HG02623 (cell line): ENCODE results near the gene EXD3.
A peak's percentile ranks its signal among the peaks of the same experiment; 100 is the strongest.

Experiments
- ATAC-seq: cut with Tn5 transposase; IDR thresholded peaks from one replicate; pipeline ENCODE4 v1.9.1; 2021; ENCODE audit warnings: moderate library complexity; ENCODE audit not compliant: unreplicated experiment

Gene EXD3

GRCh38 chr9:137433349-137433915 lies 10.5 kb upstream of the EXD3 start:
- ATAC-seq, result no peak

DNA sequence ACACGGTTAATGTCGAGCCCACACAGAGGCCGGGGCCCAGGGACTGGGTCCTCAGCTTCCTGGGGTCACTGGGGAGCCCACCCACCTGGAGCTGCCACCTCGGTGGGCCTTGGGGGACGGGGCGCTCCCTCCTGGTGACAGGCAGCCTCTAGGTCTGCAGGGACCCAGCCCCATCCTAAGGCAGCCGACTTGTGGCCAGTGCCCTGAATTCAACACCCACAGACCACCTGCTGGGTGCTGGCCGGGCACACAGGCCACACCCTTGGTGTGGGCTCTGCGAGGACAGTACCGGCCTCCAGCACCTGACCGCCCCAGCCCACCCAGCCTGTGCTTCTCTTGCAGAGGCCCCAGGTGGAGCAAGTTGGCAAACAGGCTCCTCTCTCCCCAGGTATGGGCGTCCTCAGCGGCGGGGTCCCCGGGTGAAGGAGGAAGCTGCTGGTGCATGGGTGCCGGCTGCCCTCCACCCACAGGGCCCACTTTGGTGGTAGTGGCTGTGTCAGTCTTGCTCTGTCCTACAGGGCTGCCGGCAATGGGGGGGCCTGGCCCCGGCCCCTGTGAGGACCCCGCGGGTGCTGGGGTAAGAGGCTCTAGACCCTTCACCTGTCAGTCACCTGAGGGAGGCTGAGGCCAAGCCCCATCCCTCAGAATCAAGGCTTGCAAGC lies 9.9 kb upstream of the EXD3 start:
- ATAC-seq, result no peak

GRCh38 chr9:137431416-137431931 lies 8.5 kb upstream of the EXD3 start:
- no peak for ATAC-seq

DNA sequence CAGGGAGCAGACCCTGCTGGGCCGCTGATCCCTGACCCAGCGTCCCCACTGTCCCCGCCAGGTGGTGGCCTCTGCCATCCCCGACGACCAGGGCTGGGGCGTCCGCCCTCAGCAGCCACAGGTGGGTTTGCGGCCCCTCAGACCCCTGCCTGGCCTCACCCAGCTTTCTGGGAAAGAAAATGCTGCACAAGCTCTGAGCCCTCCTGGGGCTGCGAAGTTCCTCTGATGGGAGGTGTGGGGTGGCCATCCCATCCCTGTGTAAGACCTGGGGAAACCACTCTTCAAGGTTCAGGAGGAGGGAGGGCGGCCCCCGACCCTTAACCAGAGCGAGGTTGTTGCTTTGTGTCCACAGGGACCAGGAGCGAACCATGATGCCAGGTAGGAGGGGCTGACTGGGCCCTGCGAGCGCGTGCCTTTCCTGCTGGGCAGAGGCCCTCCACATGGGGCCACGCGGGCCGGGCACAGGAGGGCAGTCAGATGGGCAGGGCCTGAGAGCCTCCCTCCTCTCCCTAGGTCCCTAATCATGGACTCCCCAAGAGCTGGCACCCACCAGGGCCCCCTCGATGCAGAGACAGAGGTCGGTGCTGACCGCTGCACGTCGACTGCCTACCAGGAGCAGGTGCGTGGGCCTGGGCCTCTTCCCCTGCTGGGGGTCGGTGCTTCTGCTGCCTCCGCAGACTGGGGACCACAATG lies 7.9 kb upstream of the EXD3 start:
- no peak for ATAC-seq

DNA sequence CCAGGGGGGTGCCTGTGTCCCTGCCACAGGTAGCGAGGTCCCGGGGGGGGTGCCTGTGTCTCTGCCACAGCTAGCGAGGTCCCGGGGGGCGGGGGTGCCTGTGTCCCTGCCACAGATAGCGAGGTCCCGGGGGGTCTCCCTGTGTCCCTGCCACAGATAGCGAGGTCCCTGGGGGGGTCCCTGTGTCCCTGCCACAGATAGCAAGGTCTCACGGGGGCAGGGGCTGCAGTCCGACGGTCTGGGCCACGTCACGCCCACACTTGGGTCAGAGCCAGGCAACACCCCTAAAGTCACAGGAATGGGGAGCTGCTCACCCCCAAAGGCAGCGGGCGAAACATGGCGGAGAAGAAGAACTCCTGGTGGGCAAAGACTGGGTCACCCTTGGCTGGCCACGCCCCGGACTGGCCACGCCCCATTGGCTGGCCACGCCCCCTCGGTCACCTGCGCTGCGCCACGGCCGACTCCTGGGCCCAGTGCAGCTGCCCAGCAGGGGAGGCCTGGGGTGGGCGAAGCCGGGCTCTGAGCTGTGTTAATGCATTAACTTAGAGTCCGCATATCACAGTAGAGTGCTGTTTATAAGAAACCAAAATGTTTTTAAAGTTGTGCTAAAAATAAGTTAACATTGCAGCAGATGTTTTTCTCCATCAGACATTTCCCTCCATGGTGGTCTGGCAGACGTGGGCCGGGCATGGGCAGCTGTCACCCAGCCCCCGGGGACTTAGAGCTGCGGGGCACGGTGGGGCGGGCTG lies 7.2 kb upstream of the EXD3 start:
- no peak for ATAC-seq

DNA sequence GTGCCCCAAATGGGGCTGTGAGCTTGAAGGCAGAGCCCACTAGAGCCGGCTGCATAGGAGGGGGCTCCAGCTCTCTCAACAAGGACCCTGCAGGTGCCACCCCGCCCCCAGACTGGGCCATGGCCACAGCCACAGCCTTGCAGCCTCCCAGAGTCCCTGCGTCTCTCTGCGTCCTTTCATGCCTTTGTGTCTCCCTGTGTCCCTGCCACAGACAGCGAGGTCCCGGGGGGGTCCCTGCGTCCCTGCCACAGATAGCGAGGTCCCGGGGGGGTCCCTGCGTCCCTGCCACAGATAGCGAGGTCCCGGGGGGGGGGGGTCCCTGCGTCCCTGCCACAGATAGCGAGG lies 6.6 kb upstream of the EXD3 start:
- ATAC-seq, result no peak

- no peak for ATAC-seq
Measured at GRCh38 chr9:137428841-137429545, 6.0 kb upstream of the EXD3 start.

- ATAC-seq, result no peak
Measured at GRCh38 chr9:137428311-137428630, 5.3 kb upstream of the EXD3 start.

- ATAC-seq, result no peak
Measured at GRCh38 chr9:137427454-137428310, 4.7 kb upstream of the EXD3 start.

DNA sequence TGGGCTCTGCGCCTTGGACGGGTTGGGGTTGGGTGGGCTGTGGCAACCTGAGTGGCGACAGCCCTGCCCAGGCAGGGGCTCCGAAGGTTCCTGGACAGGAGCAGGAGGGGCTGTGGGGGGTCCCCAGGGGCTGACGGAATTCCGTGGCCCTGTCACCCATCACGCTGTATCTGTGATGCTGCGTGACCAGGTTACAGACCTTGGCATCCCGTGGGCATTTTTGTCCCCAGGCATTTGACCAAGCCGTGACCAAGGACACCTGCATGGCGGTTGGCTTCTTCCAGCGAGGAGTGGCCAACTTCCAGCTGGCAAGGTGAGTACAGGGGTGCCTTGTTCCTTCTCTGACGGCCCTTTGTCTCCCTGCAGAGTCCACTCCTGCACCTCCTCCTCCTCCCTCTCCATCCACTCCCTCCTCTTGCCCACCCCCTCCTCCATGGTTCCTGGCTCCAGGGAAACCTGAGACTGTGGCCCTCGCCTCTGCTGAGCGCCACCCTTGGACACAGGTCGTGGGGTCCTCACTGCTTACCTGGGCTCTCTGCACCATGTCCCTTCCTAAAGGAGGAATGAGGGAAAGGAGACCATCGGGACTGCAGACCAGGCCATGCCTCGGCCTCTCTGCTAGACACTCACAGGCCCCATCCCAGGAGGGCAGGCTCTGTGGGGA lies 3.2 kb upstream of the EXD3 start:
- no peak for ATAC-seq

DNA sequence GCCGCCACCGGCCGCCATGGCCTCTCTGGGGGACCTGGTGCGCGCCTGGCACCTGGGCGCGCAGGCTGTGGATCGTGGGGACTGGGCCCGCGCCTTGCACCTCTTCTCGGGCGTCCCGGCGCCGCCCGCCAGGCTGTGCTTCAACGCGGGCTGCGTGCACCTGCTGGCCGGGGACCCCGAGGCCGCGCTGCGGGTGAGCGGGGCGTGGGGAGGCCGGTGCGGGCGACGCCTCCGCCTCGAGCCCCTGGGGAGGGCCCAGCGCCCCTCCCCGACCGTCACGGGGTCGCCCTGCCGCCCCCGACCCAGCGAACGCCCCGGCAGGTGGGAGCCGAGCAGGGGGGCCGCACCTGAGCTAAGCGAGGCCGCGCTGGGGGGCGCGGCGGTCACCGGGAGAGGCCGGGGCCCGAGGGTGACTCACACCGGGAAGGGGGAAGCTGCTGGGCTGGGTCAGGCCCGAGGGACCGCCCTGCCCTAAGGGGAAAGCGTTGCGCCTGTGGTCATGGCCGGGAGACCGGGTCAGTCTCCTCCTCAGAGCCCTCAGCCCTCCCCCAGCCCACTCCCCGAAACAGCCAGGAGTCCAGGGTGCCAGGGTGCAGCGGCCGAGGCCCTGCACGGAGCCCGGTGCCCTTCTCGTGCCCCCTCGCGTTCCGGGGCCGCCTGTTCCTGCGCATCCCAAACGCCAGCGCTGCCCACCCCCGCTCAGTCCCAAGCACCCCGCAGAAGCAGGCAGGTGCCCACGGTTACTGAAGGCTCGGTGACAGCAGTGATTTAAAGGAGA lies 741 bp upstream of the EXD3 start:
- ATAC-seq, result peak; percentile 7

GRCh38 chr9:137421838-137422603 lies 941 bp downstream of the EXD3 start:
- ATAC-seq, result no peak

- no peak for ATAC-seq
Measured at GRCh38 chr9:137417161-137418021, 5.6 kb downstream of the EXD3 start.

DNA sequence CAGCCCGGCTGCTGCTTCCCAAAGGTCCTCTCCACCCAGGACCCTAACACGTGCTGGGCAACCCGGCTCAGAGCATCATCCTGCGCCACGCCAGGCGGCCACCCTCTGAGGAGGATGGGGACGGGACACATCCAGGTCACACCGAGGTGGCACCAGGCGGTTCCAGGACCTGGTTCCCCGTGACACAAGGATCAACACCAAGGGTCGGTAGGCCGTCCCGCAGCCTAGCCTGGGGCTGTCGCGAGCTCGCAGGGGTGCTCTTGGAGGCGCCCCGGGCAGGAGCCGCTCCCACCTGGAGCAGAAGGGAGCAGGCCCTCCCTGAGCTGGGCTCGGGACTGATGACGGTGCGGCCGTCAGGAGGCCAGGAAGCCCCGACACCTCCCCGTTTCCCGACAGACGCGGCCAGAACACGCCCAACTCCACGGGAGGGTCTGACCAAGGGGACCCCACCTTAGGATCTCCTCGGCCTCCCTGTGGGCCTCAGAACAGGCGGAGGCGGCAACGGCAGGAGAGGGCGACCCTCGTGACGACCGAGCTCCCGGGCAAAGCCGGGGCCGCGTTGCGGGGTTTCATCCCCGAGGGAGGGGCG lies 6.3 kb downstream of the EXD3 start:
- no peak for ATAC-seq

- no peak for ATAC-seq
Measured at GRCh38 chr9:137416006-137416562, 6.9 kb downstream of the EXD3 start.

DNA sequence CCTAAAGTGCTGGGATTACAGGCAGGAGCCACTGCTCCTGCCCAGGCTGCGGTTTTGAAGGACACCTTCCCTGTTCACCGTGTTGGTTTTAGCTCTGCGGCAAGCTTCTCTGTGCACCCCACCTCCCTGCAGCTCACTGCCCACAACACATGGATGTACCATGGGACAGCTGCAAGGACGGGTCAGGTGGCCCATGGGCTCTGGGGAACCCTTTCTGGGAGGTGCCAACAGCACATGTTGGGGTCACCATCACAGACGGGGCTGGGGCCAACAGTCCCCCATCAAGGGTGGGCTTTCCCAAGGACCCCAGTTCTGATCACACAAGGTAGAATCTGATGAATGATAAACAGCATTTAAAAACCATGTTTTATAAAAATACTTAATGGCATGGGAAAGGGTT lies 7.5 kb downstream of the EXD3 start:
- no peak for ATAC-seq

- ATAC-seq, result no peak
Measured at GRCh38 chr9:137412431-137412830, 10.5 kb downstream of the EXD3 start.
